Measurements from ENCODE around the gene VPS35.

VPS35 gene

GRCh38 chr16:46612121-46612520 is 76.9 kb downstream of the VPS35 start:
- DNase-seq (ENCODE audit: low read depth): no peak
- no peak for TF ChIP-seq CTCF (IDR thresholded peaks at IDR 0.05; ENCODE audit: insufficient read depth, low read depth, low read length, missing control alignments)
- no peak overlapping the region for H3K4me3 ChIP-seq (ENCODE audit: low read length)

- peak; percentile 35 for TF ChIP-seq CTCF (IDR thresholded peaks at IDR 0.05; ENCODE audit: insufficient read depth, low read depth, low read length, missing control alignments)
- DNase-seq (ENCODE audit: low read depth): peak; percentile 72
- no peak overlapping the region for H3K4me3 ChIP-seq (ENCODE audit: low read length)
Measured at GRCh38 chr16:46607529-46607928, 81.4 kb downstream of the VPS35 start.

GRCh38 chr16:46606231-46606630 is 82.7 kb downstream of the VPS35 start:
- TF ChIP-seq CTCF (IDR thresholded peaks at IDR 0.05; ENCODE audit: insufficient read depth, low read depth, low read length, missing control alignments): no peak
- H3K4me3 ChIP-seq (ENCODE audit: low read length): no peak overlapping the region

More at GRCh38 chr16:46606231-46606630, 82.7 kb downstream of the VPS35 start:
- no peak for DNase-seq (ENCODE audit: low read depth)
